NOMO-1 (cell line): ENCODE results near the gene ZNF532.

Experiments used
- DNase-seq, 2 experiments: peaks; one replicate each; lab custom pipeline; 2025; ENCODE audit not compliant: unreplicated experiment in 2 of 2; lab: John Stamatoyannopoulos, UW

ZNF532 gene

GRCh38 chr18:58870130-58870529, 5.5 kb downstream of the ZNF532 start:
- DNase-seq: no peak

- no peak for DNase-seq
These were observed 5.9 kb downstream of the ZNF532 start for GRCh38 chr18:58870621-58871020.

- no peak for DNase-seq
These were observed 7.1 kb downstream of the ZNF532 start for GRCh38 chr18:58871514-58872420.

- no peak for DNase-seq
These were observed 14.0 kb downstream of the ZNF532 start for GRCh38 chr18:58878640-58879039.

- DNase-seq: no peak
These were observed 16.8 kb downstream of the ZNF532 start for GRCh38 chr18:58881477-58881876.

- no peak for DNase-seq
These were observed 17.4 kb downstream of the ZNF532 start for GRCh38 chr18:58882044-58882443.

GRCh38 chr18:58882686-58883085, 18.0 kb downstream of the ZNF532 start:
- no peak for DNase-seq

- DNase-seq: no peak
These were observed 20.0 kb downstream of the ZNF532 start for GRCh38 chr18:58884680-58885079.

- DNase-seq: peak in 1 of 2 experiments; percentile 7
These were observed 21.8 kb downstream of the ZNF532 start for GRCh38 chr18:58886431-58886830.

GRCh38 chr18:58886864-58887612, 22.4 kb downstream of the ZNF532 start:
- no peak for DNase-seq

- DNase-seq: peak; percentile 80 to 86
These were observed 22.9 kb downstream of the ZNF532 start for GRCh38 chr18:58887613-58887963.

- no peak for DNase-seq
These were observed 27.1 kb downstream of the ZNF532 start for GRCh38 chr18:58891776-58892175.

GRCh38 chr18:58892488-58892887, 27.8 kb downstream of the ZNF532 start:
- DNase-seq: no peak

GRCh38 chr18:58893388-58894099, 28.9 kb downstream of the ZNF532 start:
- DNase-seq: no peak

- DNase-seq: no peak
These were observed 30.3 kb downstream of the ZNF532 start for GRCh38 chr18:58894930-58895329.

- DNase-seq: no peak
These were observed 30.7 kb downstream of the ZNF532 start for GRCh38 chr18:58895385-58895784.

- no peak for DNase-seq
These were observed 31.6 kb downstream of the ZNF532 start for GRCh38 chr18:58896268-58896667.

- no peak for DNase-seq
These were observed 32.2 kb downstream of the ZNF532 start for GRCh38 chr18:58896734-58897508.

GRCh38 chr18:58898010-58898799, 33.5 kb downstream of the ZNF532 start:
- no peak for DNase-seq
